Omental fat pad (tissue), 4 donors: Measurements from ENCODE around the gene IER2. TPM values are rescaled to one million over a fixed set of nuclear protein-coding genes. Genes with fewer than 3 reads are reported as not detected.

Source experiments
- ATAC-seq: fragments of 150-250 bp; one replicate; pipeline ENCODE4 v1.9.1; 2016; ENCODE audit warnings: mild to moderate bottlenecking, moderate library complexity; ENCODE audit not compliant: low FRiP score
- DNase-seq: peaks from one replicate; pipeline ENCODE4 v3.0.0-alpha.2; 2019; ENCODE audit warnings: low spot score
- total RNA-seq, 4 donors: library from RNA; depleted of rRNA; stranded (reverse); fragments of >200 nt; gene quantifications; one replicate each; pipeline ENCODE4 v1.1.0, GENCODE V29; 2016
- TF ChIP-seq, protein P1 (sequence below), 3 donors: fragments of 450-650 bp; IDR thresholded peaks; one replicate each; pipeline ENCODE4 v1.5.1; 2016 to 2017; ENCODE audit warnings: antibody characterized with exemption in 3 of 3, mild to moderate bottlenecking in 3 of 3, moderate library complexity in 2 of 3

The IER2 gene
- total RNA-seq, 4 donors from 2014 or later, result 110 to 253 (median 210) TPM

- no peak for ATAC-seq
- DNase-seq, result no peak
- TF ChIP-seq, protein P1, sequence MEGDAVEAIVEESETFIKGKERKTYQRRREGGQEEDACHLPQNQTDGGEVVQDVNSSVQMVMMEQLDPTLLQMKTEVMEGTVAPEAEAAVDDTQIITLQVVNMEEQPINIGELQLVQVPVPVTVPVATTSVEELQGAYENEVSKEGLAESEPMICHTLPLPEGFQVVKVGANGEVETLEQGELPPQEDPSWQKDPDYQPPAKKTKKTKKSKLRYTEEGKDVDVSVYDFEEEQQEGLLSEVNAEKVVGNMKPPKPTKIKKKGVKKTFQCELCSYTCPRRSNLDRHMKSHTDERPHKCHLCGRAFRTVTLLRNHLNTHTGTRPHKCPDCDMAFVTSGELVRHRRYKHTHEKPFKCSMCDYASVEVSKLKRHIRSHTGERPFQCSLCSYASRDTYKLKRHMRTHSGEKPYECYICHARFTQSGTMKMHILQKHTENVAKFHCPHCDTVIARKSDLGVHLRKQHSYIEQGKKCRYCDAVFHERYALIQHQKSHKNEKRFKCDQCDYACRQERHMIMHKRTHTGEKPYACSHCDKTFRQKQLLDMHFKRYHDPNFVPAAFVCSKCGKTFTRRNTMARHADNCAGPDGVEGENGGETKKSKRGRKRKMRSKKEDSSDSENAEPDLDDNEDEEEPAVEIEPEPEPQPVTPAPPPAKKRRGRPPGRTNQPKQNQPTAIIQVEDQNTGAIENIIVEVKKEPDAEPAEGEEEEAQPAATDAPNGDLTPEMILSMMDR (IDR thresholded peaks at IDR 0.05), result no peak
Measured at GRCh38 chr19:13134626-13135025, 15.6 kb upstream of the IER2 start.

DNA sequence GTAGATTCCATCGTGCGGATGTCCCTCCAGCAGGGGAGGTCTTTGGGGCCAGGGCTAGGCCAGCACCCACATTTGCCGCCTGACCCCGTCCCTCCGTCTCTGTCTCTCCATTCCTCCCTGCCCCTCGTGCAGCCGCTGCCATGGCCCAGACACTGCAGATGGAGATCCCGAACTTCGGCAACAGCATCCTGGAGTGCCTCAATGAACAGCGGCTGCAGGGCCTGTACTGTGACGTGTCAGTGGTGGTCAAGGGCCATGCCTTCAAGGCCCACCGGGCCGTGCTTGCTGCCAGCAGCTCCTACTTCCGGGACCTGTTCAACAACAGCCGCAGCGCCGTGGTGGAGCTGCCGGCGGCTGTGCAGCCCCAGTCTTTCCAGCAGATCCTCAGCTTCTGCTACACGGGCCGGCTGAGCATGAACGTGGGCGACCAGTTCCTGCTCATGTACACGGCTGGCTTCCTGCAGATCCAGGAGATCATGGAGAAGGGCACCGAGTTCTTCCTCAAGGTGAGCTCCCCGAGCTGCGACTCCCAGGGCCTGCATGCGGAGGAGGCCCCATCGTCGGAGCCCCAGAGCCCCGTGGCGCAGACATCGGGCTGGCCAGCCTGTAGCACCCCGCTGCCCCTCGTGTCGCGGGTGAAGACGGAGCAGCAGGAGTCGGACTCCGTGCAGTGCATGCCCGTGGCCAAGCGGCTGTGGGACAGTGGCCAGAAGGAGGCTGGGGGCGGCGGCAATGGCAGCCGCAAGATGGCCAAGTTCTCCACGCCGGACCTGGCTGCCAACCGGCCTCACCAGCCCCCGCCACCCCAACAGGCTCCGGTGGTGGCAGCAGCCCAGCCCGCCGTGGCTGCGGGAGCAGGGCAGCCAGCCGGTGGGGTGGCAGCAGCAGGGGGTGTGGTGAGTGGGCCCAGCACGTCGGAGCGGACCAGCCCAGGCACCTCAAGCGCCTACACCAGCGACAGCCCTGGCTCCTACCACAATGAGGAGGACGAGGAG is 14.8 kb upstream of the IER2 start:
- no peak for ATAC-seq
- TF ChIP-seq, protein P1 (IDR thresholded peaks at IDR 0.05), result no peak
- DNase-seq, result no peak

GRCh38 chr19:13137290-13137794 is 12.9 kb upstream of the IER2 start:
- ATAC-seq, result no peak
- DNase-seq, result no peak
- TF ChIP-seq, protein P1 (IDR thresholded peaks at IDR 0.05), result no peak

GRCh38 chr19:13138171-13138915 is 11.9 kb upstream of the IER2 start:
- TF ChIP-seq, protein P1 (IDR thresholded peaks at IDR 0.05), result no peak
- DNase-seq, result no peak
- ATAC-seq, result no peak

DNA sequence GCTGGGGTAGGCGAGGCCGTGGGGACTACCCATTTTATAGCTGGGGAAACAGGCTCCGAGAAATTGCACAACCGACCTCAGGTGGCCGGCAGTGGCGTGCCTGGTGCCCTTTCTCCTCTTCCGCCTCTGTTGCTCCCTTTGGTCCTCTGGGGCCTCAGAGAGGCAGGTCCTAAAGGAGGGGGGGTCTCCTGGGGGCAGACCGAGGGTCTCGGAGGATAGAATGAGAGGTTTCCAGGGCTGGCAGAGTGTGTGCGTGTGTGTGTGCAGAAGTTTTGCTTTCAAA is 11.4 kb upstream of the IER2 start:
- TF ChIP-seq, protein P1 (IDR thresholded peaks at IDR 0.05), result no peak
- ATAC-seq (no peak), DNase-seq (no peak)

DNA sequence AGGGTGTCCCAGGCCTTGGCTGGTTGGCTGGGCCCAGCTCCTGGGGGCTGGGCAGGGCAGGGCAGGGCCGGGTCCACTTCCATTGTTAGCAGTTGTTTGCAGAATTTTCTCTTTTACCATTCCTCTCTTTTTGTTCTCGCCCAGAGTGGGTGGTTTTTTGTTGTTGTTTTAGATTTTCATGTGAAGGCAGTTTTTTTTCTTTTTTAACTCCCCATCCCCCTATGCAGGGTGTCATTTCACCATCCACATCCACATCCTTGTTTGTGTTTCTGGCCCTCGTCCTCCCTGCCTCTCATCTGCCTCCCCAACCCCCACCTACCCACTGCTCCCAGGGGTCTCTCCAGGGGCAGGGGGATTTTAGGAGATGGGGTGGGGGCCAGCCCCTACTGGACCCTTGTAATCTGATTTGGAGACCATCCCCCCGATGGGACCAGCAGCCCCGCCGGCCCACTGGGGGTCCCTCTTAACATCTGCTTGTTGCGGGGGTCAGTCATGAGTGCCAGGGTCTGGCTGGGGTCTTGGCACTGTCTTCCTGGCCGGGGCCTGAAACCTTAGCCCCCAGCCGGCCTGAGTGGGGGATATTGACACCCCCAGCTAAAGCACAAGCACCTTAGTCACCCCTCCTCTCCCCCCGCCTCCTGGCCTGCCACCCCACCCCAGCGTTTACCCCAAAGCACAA is 10.4 kb upstream of the IER2 start:
- DNase-seq (no peak), ATAC-seq (no peak)
- TF ChIP-seq, protein P1 (IDR thresholded peaks at IDR 0.05), result no peak
